Right lobe of liver (tissue), 6 donors: Measurements from ENCODE around the gene DTNB. TPM values are rescaled to one million over a fixed set of nuclear protein-coding genes. Genes with fewer than 3 reads are reported as not detected.

ENCODE experiments used
- ATAC-seq, 4 donors: fragments of 200-7000 bp; cut with Tn5 transposase; one replicate each; pipeline ENCODE4 v1.9.1; 2020; ENCODE audit warnings: mild to moderate bottlenecking in 4 of 4, moderate library complexity in 4 of 4
- DNase-seq, 3 donors: peaks; one replicate each; pipeline ENCODE4 v3.0.0-alpha.2; 2020
- H3K27ac ChIP-seq, 3 donors: fragments of 200-600 bp; one replicate each; pipeline ENCODE4 v1.8.0; 2022
- H3K27me3 ChIP-seq, 2 donors: fragments of 200-600 bp; one replicate each; pipeline ENCODE4 v1.8.0; 2022
- H3K36me3 ChIP-seq, 4 donors: fragments of 200-600 bp; sonication (generic) in 1 of 4; one replicate each; pipeline versions ENCODE4 v1.5.1 to v1.8.0; 2017 to 2022; ENCODE audit warnings: control low read depth in 1 of 4
- H3K4me1 ChIP-seq, 4 donors: fragments of 200-600 bp; sonication (generic) in 1 of 4; one replicate each; pipeline versions ENCODE4 v1.5.1 to v1.8.0; 2017 to 2022; ENCODE audit warnings: control low read depth in 1 of 4
- H3K4me3 ChIP-seq, 3 donors: fragments of 200-600 bp; one replicate each; pipeline ENCODE4 v1.8.0; 2022
- H3K9me3 ChIP-seq, 4 donors: fragments of 200-600 bp; sonication (generic) in 1 of 4; one replicate each; pipeline versions ENCODE4 v1.5.1 to v1.8.0; 2017 to 2022; ENCODE audit warnings: control low read depth in 1 of 4
- POLR2A ChIP-seq: fragments of 450-650 bp; IDR thresholded peaks from one replicate; pipeline ENCODE4 v1.6.1; 2017; ENCODE audit warnings: antibody characterized with exemption, mild to moderate bottlenecking
- WGBS: methylation state at CpG from one replicate; pipeline ENCODE4 v1.1.6; 2018; ENCODE audit warnings: low coverage, low lambda C conversion rate; ENCODE audit not compliant: insufficient coverage; ENCODE audit errors: missing lambda C conversion rate; 5-methylcytosine and 5-hydroxymethylcytosine counted together
- intact Hi-C, 2 donors: fragments of 100-400 bp; cut with DNase I; formaldehyde crosslinking; loops; one replicate each; pipeline versions ENCODE4 v1.11.2 to v1.14.1; 2022
- total RNA-seq, 6 experiments: library from RNA; depleted of rRNA in 2 of 6; stranded (reverse); fragments of >200 nt in 2 of 6; fragmentation: NEBNext Ultra II Directional in 3 of 6; extraction: Animal tissue kit (Norgen Biotek cat#: 25700) in 3 of 6; gene quantifications; one replicate each; pipeline versions ENCODE4 v1.1.0 to v1.2.4, GENCODE V29; 2016 to 2023
- TF ChIP-seq, protein P1 (sequence below), 4 donors: fragments of 200-600 bp in 3 of 4; fragments of 450-650 bp in 1 of 4; IDR thresholded peaks; one replicate each; pipeline versions ENCODE4 v1.5.1 to v1.8.0; 2016 to 2022; ENCODE audit warnings: antibody characterized with exemption in 4 of 4, mild to moderate bottlenecking in 2 of 4
- donor health status: DM: no; HTN: yes; CAD: no.
- donor health status: DM: no; HTN: no; CAD: no.
- donor health status: DM: no; HTN: no; CAD: no.
- donor health status: DM: no; HTN: yes; CAD: no.
- donor health status: DM: no; HTN: yes; CAD: no.

DTNB gene
- total RNA-seq, 6 experiments from 2014 or later, result 7.0 to 10.3 (median 8.8) TPM

DNA sequence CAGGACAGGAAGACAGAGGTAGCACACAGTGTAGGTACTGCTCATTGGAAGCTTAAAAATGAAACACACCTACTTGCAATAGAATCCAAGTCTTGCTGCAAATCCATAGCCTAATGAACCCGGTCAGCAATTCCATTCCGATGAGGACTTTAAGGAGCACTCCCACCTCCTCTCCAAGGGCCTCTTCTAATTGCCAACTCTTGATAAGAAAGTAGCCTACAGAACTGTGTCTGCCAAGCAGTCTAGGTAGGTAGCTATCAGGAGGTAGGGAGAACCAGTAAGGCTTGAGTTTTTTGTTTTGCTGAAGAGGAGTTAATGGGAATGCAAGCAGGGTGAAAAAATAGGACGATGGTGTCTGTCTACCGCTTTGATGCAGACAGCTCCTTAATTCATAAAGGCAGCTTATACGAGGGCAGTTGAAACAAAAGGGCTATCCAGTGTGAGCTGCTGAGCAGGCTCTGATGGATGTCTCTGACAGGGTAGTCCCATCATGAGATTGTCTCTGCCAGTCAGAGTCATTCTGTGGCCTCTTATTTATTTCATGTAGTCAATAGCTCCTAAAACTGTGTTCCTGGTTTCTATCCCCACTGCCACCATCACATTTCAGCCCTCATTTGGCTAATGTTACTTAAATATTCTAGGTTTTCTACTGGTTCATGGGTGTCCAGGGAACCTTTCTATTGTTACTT lies 176.0 kb downstream of the DTNB start:
- no peak for ATAC-seq
- TF ChIP-seq POLR2A, result no peak
- TF ChIP-seq, protein P1, sequence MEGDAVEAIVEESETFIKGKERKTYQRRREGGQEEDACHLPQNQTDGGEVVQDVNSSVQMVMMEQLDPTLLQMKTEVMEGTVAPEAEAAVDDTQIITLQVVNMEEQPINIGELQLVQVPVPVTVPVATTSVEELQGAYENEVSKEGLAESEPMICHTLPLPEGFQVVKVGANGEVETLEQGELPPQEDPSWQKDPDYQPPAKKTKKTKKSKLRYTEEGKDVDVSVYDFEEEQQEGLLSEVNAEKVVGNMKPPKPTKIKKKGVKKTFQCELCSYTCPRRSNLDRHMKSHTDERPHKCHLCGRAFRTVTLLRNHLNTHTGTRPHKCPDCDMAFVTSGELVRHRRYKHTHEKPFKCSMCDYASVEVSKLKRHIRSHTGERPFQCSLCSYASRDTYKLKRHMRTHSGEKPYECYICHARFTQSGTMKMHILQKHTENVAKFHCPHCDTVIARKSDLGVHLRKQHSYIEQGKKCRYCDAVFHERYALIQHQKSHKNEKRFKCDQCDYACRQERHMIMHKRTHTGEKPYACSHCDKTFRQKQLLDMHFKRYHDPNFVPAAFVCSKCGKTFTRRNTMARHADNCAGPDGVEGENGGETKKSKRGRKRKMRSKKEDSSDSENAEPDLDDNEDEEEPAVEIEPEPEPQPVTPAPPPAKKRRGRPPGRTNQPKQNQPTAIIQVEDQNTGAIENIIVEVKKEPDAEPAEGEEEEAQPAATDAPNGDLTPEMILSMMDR (IDR thresholded peaks at IDR 0.05), result no peak
- intact Hi-C loops, result no loop called here
- Histone ChIP-seq H3K4me3 (no peak overlapping the region), H3K36me3 (peaks cover 0 to 2% (median 0%) of the 10 kb centered on the region in 4 donors), H3K4me1 (no peaks in the 10 kb centered on the region), H3K9me3 (no peaks in the 10 kb centered on the region), H3K27ac (no peak overlapping the region), H3K27me3 (no peaks in the 10 kb centered on the region)
- 89% methylated on average over 4 of the region's 5 CpGs for WGBS
- no peak for DNase-seq

DNA sequence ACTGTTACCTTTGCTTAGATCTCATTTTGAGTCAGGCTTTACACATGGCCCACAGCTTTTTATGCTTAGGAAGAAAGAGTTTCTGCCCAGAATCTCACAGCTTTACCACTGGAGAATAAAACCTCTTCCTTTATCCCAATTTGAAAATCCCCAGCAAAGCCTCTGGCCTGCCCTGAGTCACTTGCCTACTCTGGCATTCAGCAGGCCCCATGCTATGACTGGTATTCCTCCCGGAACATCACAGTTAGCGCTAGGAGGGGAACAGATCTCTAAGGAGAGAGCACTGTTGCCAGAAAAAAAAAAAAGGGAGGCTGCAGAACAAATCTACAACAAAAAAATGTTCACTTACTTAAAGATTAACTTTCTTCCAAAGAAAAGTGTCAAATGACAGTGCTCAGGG lies 178.8 kb downstream of the DTNB start:
- ATAC-seq (no peak), DNase-seq (no peak)
- Histone ChIP-seq H3K9me3 (no peaks in the 10 kb centered on the region), H3K36me3 (peaks cover 0 to 2% (median 0%) of the 10 kb centered on the region in 4 donors), H3K4me3 (no peak overlapping the region), H3K4me1 (peaks cover 0 to 4% (median 2%) of the 10 kb centered on the region in 4 donors), H3K27me3 (no peaks in the 10 kb centered on the region), H3K27ac (no peak overlapping the region)
- WGBS, result 88% methylated on average over 2 of the region's 2 CpGs
- intact Hi-C loops, result no loop called here
- TF ChIP-seq, protein P1 (IDR thresholded peaks at IDR 0.05), result no peak
- no peak for TF ChIP-seq POLR2A

DNA sequence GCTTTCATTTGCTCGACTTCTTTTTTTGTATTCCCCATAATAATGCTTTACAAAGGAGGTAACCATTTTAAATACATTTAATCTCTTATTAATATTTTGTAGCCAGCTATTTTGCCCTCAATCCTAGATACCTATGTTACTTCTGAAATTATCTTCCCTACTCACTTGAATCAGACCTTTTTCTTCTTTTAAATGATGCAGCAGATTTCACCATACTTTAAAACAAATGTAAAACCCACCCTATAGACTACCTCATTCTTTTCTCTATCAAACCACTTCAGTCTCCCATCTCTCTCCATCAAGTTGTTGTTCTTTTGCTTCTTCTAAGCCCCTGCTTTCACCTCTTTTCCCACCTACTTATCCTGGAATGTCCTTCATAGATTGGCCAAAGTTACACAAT lies 180.2 kb downstream of the DTNB start:
- H3K36me3 ChIP-seq, result peaks cover 0 to 2% (median 0%) of the 10 kb centered on the region in 4 donors
- peaks cover 0 to 4% (median 2%) of the 10 kb centered on the region in 4 donors for H3K4me1 ChIP-seq
- no peak overlapping the region for H3K27ac ChIP-seq
- intact Hi-C loops, result no loop called here
- WGBS, result 86% methylated on average over 1 of the region's 1 CpG
- no peaks in the 10 kb centered on the region for H3K27me3 ChIP-seq
- no peaks in the 10 kb centered on the region for H3K9me3 ChIP-seq
- no peak overlapping the region for H3K4me3 ChIP-seq
- TF ChIP-seq, protein P1 (IDR thresholded peaks at IDR 0.05), result no peak
- TF ChIP-seq POLR2A, result no peak
- DNase-seq (no peak), ATAC-seq (no peak)

GRCh38 chr2:25492726-25493125 lies 180.7 kb downstream of the DTNB start:
- H3K4me1 ChIP-seq, result peaks cover 0 to 4% (median 2%) of the 10 kb centered on the region in 4 donors
- DNase-seq, result no peak
- H3K9me3 ChIP-seq, result no peaks in the 10 kb centered on the region
- no peak overlapping the region for H3K4me3 ChIP-seq
- WGBS, result 100% methylated on average over 3 of the region's 3 CpGs
- ATAC-seq, result no peak
- peaks cover 0 to 2% (median 0%) of the 10 kb centered on the region in 4 donors for H3K36me3 ChIP-seq
- no peak for TF ChIP-seq POLR2A
- TF ChIP-seq, protein P1 (IDR thresholded peaks at IDR 0.05), result no peak
- intact Hi-C loops, result no loop called here
- no peak overlapping the region for H3K27ac ChIP-seq
- no peaks in the 10 kb centered on the region for H3K27me3 ChIP-seq
